Pulmonary artery endothelial cell (primary cell): Measurements from ENCODE around the gene UBE2I. TPM values are rescaled to one million over a fixed set of nuclear protein-coding genes. Genes with fewer than 3 reads are reported as not detected.
"Not testable (repeated sequence)": the region's sequence is repeated elsewhere in the genome, so short reads cannot be mapped to it uniquely, and the experiment has no call there.

Source experiments
- DNase-seq: peaks from one replicate; pipeline ENCODE4 v3.0.0-alpha.2; 2011; ENCODE audit warnings: low read depth, low spot score
- total RNA-seq: library from RNA; depleted of rRNA; stranded (reverse); fragments of >200 nt; gene quantifications from 2 replicates; pipeline ENCODE4 v1.2.3, GENCODE V29; 2014

The UBE2I gene
- total RNA-seq, 1 donor from 2014 or later, result 59.1 TPM

- DNase-seq, result not testable (repeated sequence)
Measured at GRCh38 chr16:1292208-1292607, 17.2 kb upstream of the UBE2I start.

- DNase-seq, result not testable (repeated sequence)
Measured at GRCh38 chr16:1292808-1293207, 16.6 kb upstream of the UBE2I start.

- no peak for DNase-seq
Measured at GRCh38 chr16:1293921-1294656, 15.3 kb upstream of the UBE2I start.

- DNase-seq, result no peak
Measured at GRCh38 chr16:1295465-1295864, 14.0 kb upstream of the UBE2I start.

- DNase-seq, result not testable (repeated sequence)
Measured at GRCh38 chr16:1296688-1297017, 12.8 kb upstream of the UBE2I start.

GRCh38 chr16:1297018-1297696 lies 12.3 kb upstream of the UBE2I start:
- DNase-seq, result no peak

GRCh38 chr16:1298406-1298805 lies 11.0 kb upstream of the UBE2I start:
- no peak for DNase-seq

- no peak for DNase-seq
Measured at GRCh38 chr16:1299012-1299867, 10.2 kb upstream of the UBE2I start.

GRCh38 chr16:1299868-1300203 lies 9.6 kb upstream of the UBE2I start:
- no peak for DNase-seq

GRCh38 chr16:1300664-1301476 lies 8.6 kb upstream of the UBE2I start:
- no peak for DNase-seq

- DNase-seq, result no peak
Measured at GRCh38 chr16:1301562-1301961, 7.9 kb upstream of the UBE2I start.

GRCh38 chr16:1305823-1306222 lies 3.6 kb upstream of the UBE2I start:
- no peak for DNase-seq

GRCh38 chr16:1306334-1306733 lies 3.1 kb upstream of the UBE2I start:
- DNase-seq, result no peak

- DNase-seq, result no peak
Measured at GRCh38 chr16:1308036-1308976, 1.1 kb upstream of the UBE2I start.

- no peak for DNase-seq
Measured at GRCh38 chr16:1309888-1310831, 724 bp downstream of the UBE2I start.

- DNase-seq, result no peak
Measured at GRCh38 chr16:1310832-1311200, 1.4 kb downstream of the UBE2I start.

GRCh38 chr16:1311212-1311737 lies 1.8 kb downstream of the UBE2I start:
- no peak for DNase-seq

- no peak for DNase-seq
Measured at GRCh38 chr16:1311738-1312466, 2.5 kb downstream of the UBE2I start.
